ENCODE data around the gene KCNAB2.
"Not testable (repeated sequence)": the region's sequence is repeated elsewhere in the genome, so short reads cannot be mapped to it uniquely, and the experiment has no call there.

The KCNAB2 gene

DNA sequence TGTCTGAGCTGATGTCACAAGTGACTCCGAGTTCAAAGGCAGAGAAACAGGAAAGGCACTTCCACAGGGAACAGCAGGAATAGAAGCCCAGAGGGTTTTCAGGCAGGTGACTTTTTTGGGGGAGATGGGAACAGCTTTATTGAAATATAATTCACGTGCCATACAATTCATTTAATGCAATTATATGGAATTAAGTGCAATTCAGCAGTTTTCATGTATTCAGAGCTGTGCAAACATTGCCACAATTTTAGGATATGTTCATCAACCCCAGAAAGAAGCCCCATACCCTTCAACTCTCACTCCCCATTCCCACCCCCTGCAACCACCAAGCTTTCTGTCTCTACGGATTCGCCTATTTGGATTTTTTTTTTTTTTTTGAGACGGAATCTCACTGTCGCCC is 17.0 kb downstream of the KCNAB2 start:
- Histone ChIP-seq H3K9me3 (ENCODE audit: insufficient read depth, low read length) (no peaks in the 10 kb centered on the region), H3K36me3 (ENCODE audit: insufficient read depth, insufficient read length, low read length) (no peaks in the 10 kb centered on the region), H3K27me3 (ENCODE audit: insufficient read depth, insufficient read length) (no peaks in the 10 kb centered on the region), H3K4me3 (ENCODE audit: insufficient read length, low read depth) (no peak overlapping the region), H3K9ac (ENCODE audit: insufficient read length, low read depth) (no peak overlapping the region), H3K4me1 (ENCODE audit: insufficient read depth, insufficient read length) (no peaks in the 10 kb centered on the region)
- DNase-seq (ENCODE audit: low read depth, low spot score), result no peak
- TF ChIP-seq ZNF274 (IDR thresholded peaks at IDR 0.05; ENCODE audit: low read depth, low read length), result no peak
- TF ChIP-seq YY1 (IDR thresholded peaks at IDR 0.05; ENCODE audit: insufficient read depth, insufficient read length), result no peak
- no peak for TF ChIP-seq SUZ12 (IDR thresholded peaks at IDR 0.05; ENCODE audit: extremely low read depth, insufficient read depth, insufficient read length)

DNA sequence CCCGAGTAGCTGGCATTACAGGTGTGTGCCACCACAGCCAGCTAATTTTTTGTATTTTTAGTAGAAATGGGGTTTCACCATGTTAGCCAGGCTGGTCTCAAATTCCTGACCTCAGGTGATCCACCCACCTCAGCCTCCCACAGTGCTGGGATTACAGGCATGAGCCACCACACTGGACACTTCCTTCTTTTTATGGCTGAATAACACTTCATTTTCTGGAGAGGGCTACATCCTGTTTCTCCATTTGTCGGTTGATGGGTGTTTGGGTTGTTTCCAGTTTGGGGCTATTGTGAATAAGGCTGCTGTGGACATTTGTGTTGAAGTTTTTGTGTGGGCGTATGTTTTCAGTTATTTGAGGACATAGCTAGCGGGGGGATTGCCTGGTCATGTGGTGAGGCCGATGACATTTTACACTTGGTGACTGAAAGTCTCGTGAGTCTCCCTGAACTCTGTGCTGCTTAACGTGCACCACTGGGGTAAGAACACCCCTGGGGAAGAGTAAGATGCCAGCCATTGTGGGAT is 17.9 kb downstream of the KCNAB2 start:
- not testable (repeated sequence) for H3K4me1 ChIP-seq (ENCODE audit: insufficient read depth, insufficient read length); H3K9ac ChIP-seq (ENCODE audit: insufficient read length, low read depth); H3K36me3 ChIP-seq (ENCODE audit: insufficient read depth, insufficient read length, low read length); H3K4me3 ChIP-seq (ENCODE audit: insufficient read length, low read depth); H3K27me3 ChIP-seq (ENCODE audit: insufficient read depth, insufficient read length); DNase-seq (ENCODE audit: low read depth, low spot score); H3K9me3 ChIP-seq (ENCODE audit: insufficient read depth, low read length)

DNA sequence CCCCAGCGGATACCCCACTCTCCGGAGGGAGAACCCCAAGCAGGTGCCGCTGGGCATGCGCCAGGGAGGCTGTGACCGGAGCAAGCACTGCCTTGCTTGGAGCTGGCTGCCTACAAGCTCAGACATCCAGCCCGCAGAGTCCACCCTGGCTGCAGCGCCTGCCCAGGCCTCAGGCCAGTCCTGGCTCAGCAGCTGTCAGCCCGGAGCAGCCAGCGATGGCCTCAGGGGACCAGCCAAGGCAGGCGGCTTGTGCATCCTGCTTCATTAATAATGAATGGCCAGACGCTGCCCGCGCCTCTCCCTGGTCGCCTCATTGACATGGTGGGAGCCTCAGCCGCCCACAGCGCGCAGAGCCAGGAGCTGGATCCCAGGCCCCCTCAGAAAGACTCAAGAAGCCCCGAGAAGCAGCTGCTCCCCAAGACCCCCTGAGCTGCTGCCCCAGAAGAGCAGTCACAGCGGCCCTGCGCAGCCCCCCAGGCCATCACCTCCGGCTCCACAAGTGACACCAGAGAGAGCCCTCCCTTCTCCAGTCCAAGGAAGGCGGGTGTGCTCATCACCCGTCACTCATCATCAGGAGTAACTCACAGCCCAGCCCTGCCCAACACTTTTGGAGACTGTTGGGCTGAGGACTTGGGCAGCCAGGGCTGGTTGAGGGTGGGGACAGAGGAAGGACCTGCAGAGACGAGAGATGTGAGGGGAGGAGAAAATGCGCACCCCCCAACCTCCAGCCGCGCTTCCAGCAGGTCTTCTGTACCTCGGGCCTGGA is 19.6 kb downstream of the KCNAB2 start:
- H3K36me3 ChIP-seq (ENCODE audit: insufficient read depth, insufficient read length, low read length), result no peaks in the 10 kb centered on the region
- no peaks in the 10 kb centered on the region for H3K9me3 ChIP-seq (ENCODE audit: insufficient read depth, low read length)
- no peak overlapping the region for H3K9ac ChIP-seq (ENCODE audit: insufficient read length, low read depth)
- H3K4me3 ChIP-seq (ENCODE audit: insufficient read length, low read depth), result no peak overlapping the region
- no peak for DNase-seq (ENCODE audit: low read depth, low spot score)
- TF ChIP-seq YY1 (IDR thresholded peaks at IDR 0.05; ENCODE audit: insufficient read depth, insufficient read length) (no peak), SUZ12 (IDR thresholded peaks at IDR 0.05; ENCODE audit: extremely low read depth, insufficient read depth, insufficient read length) (no peak), ZNF274 (IDR thresholded peaks at IDR 0.05; ENCODE audit: low read depth, low read length) (no peak)
- H3K27me3 ChIP-seq (ENCODE audit: insufficient read depth, insufficient read length), result no peaks in the 10 kb centered on the region
- no peaks in the 10 kb centered on the region for H3K4me1 ChIP-seq (ENCODE audit: insufficient read depth, insufficient read length)

DNA sequence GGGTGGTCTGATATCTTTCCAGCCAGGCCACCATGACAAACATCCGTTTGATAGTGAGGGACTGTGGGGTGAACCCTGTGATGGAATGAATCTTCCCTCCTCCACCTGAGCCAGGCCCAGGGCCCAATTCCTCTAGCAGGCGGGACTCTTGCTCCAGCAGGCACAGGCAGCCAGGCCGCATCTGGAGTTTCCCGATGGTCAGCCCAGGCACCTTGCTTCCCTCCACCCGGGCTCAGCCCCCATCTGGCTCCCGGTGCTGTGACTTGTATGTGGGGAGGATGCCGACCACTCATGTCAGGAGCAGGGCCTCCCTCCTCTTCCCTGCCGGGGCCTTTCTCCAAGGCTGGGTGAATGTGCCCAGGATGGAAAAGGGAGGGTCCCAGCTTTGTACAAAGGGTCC is 21.0 kb downstream of the KCNAB2 start:
- TF ChIP-seq ZNF274 (IDR thresholded peaks at IDR 0.05; ENCODE audit: low read depth, low read length), result no peak
- no peak for TF ChIP-seq YY1 (IDR thresholded peaks at IDR 0.05; ENCODE audit: insufficient read depth, insufficient read length)
- TF ChIP-seq SUZ12 (IDR thresholded peaks at IDR 0.05; ENCODE audit: extremely low read depth, insufficient read depth, insufficient read length), result no peak
- no peak for DNase-seq (ENCODE audit: low read depth, low spot score)
- Histone ChIP-seq H3K36me3 (ENCODE audit: insufficient read depth, insufficient read length, low read length) (no peaks in the 10 kb centered on the region), H3K4me1 (ENCODE audit: insufficient read depth, insufficient read length) (no peaks in the 10 kb centered on the region), H3K4me3 (ENCODE audit: insufficient read length, low read depth) (no peak overlapping the region), H3K9ac (ENCODE audit: insufficient read length, low read depth) (no peak overlapping the region), H3K27me3 (ENCODE audit: insufficient read depth, insufficient read length) (no peaks in the 10 kb centered on the region), H3K9me3 (ENCODE audit: insufficient read depth, low read length) (no peaks in the 10 kb centered on the region)

DNA sequence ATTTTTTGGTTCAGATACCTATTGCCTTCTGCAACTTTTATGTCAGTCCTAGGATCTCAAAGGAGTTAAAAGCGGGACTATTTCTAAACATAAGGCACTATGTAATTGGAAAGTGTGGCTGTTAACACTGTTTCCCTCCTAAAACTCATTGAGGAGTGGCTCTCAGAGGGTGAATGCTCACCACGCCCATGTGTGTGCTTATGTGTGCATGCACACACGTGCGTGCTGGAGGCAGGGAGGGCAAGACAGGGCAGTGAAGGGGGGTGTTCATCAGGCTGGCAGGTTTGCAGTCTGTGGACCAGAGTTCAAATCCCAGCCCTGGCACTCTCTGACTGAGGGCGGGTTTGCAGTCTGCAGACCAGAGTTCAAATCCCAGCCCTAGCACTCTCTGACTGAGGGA is 22.4 kb downstream of the KCNAB2 start:
- no peak overlapping the region for H3K9ac ChIP-seq (ENCODE audit: insufficient read length, low read depth)
- H3K36me3 ChIP-seq (ENCODE audit: insufficient read depth, insufficient read length, low read length), result no peaks in the 10 kb centered on the region
- H3K9me3 ChIP-seq (ENCODE audit: insufficient read depth, low read length), result no peaks in the 10 kb centered on the region
- DNase-seq (ENCODE audit: low read depth, low spot score), result no peak
- no peak overlapping the region for H3K4me3 ChIP-seq (ENCODE audit: insufficient read length, low read depth)
- H3K27me3 ChIP-seq (ENCODE audit: insufficient read depth, insufficient read length), result no peaks in the 10 kb centered on the region
- TF ChIP-seq YY1 (IDR thresholded peaks at IDR 0.05; ENCODE audit: insufficient read depth, insufficient read length) (no peak), ZNF274 (IDR thresholded peaks at IDR 0.05; ENCODE audit: low read depth, low read length) (no peak), SUZ12 (IDR thresholded peaks at IDR 0.05; ENCODE audit: extremely low read depth, insufficient read depth, insufficient read length) (no peak)
- H3K4me1 ChIP-seq (ENCODE audit: insufficient read depth, insufficient read length), result no peaks in the 10 kb centered on the region

DNA sequence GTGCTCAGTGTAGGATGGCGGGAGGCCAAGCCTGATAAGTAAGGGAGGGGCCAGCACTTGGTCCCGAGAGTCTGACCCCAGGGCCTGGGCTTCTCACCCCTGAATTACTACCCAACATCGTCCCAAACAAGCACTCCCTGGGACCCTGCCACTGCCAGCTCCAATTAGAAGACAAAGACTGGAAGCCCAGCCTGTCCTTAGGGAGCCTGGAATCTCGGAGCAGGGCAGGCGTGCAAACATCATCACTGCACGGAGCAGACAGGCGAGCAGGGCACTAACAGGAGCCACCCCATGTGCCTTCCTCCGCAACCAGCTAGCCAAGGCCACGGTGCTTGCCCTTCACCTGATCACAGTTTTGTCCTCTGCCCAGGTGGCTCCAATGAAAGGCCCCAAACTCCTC is 23.2 kb downstream of the KCNAB2 start:
- Histone ChIP-seq H3K4me1 (ENCODE audit: insufficient read depth, insufficient read length) (no peaks in the 10 kb centered on the region), H3K36me3 (ENCODE audit: insufficient read depth, insufficient read length, low read length) (no peaks in the 10 kb centered on the region)
- no peak for DNase-seq (ENCODE audit: low read depth, low spot score)

DNA sequence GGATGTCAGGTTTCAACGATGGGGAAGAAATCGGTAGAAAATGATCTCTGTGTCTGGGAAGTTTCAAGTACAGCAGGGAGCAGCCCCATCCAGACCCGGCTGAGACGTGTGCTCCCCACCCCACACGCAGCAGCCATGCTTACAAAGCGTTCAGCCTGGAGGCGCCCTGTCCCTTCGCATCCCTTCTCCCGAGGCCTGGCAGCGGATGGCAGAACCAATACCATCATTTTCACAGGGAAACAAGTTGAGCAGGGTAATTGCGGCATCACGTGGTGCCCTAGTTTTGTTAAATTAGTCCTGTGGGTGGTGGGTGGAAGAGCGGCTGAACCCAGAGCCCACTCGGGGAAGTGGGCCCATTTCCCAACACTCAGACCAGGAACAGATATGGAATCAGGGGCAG is 23.9 kb downstream of the KCNAB2 start:
- DNase-seq (ENCODE audit: low read depth, low spot score), result no peak
- Histone ChIP-seq H3K9me3 (ENCODE audit: insufficient read depth, low read length) (no peaks in the 10 kb centered on the region), H3K27me3 (ENCODE audit: insufficient read depth, insufficient read length) (no peaks in the 10 kb centered on the region), H3K36me3 (ENCODE audit: insufficient read depth, insufficient read length, low read length) (no peaks in the 10 kb centered on the region), H3K4me3 (ENCODE audit: insufficient read length, low read depth) (no peak overlapping the region), H3K9ac (ENCODE audit: insufficient read length, low read depth) (no peak overlapping the region), H3K4me1 (ENCODE audit: insufficient read depth, insufficient read length) (no peaks in the 10 kb centered on the region)
- TF ChIP-seq ZNF274 (IDR thresholded peaks at IDR 0.05; ENCODE audit: low read depth, low read length), result no peak
- no peak for TF ChIP-seq YY1 (IDR thresholded peaks at IDR 0.05; ENCODE audit: insufficient read depth, insufficient read length)
- TF ChIP-seq SUZ12 (IDR thresholded peaks at IDR 0.05; ENCODE audit: extremely low read depth, insufficient read depth, insufficient read length), result no peak

More for the DNA sequence above, 23.2 kb downstream of the KCNAB2 start:
- Histone ChIP-seq H3K4me3 (ENCODE audit: insufficient read length, low read depth) (no peak overlapping the region), H3K9me3 (ENCODE audit: insufficient read depth, low read length) (no peaks in the 10 kb centered on the region), H3K9ac (ENCODE audit: insufficient read length, low read depth) (no peak overlapping the region), H3K27me3 (ENCODE audit: insufficient read depth, insufficient read length) (no peaks in the 10 kb centered on the region)
- TF ChIP-seq SUZ12 (IDR thresholded peaks at IDR 0.05; ENCODE audit: extremely low read depth, insufficient read depth, insufficient read length), result no peak
- no peak for TF ChIP-seq YY1 (IDR thresholded peaks at IDR 0.05; ENCODE audit: insufficient read depth, insufficient read length)
- no peak for TF ChIP-seq ZNF274 (IDR thresholded peaks at IDR 0.05; ENCODE audit: low read depth, low read length)
